B cell (primary cell): ENCODE measurements around the gene PTX4.

ENCODE experiments used
- CTCF ChIP-seq: fragments of 200-600 bp; IDR thresholded peaks from one replicate; pipeline ENCODE4 v1.8.0; 2022; ENCODE audit warnings: antibody characterized with exemption, mild to moderate bottlenecking
- EZH2 ChIP-seq: IDR thresholded peaks from 2 replicates; pipeline ENCODE4 v1.6.1; 2012; ENCODE audit warnings: borderline replicate concordance, low read depth, mild to moderate bottlenecking, moderate library complexity, low read length; ENCODE audit not compliant: insufficient read depth, poor library complexity, severe bottlenecking

GRCh38 chr16:1466054-1466453, 22.7 kb downstream of the PTX4 start:
- TF ChIP-seq CTCF (no peak), EZH2 (no peak)
